SKM-1 (cell line): ENCODE data around the gene HCST.
"Not testable (repeated sequence)": the region's sequence is repeated elsewhere in the genome, so short reads cannot be mapped to it uniquely, and the experiment has no call there.

ENCODE experiments used
- DNase-seq: peaks from one replicate; lab custom pipeline; 2025; ENCODE audit not compliant: unreplicated experiment; lab: John Stamatoyannopoulos, UW

HCST gene

GRCh38 chr19:35901854-35902661 is at the start of gene HCST:
Gene HCST (plus strand): TSS chr19:35902529. CDS start chr19:35902594, 65 bp downstream.
- DNase-seq: peak; percentile 21

- no peak for DNase-seq
These were observed 49.1 kb upstream of the HCST start for GRCh38 chr19:35853038-35853756.

GRCh38 chr19:35856546-35857149 is 45.7 kb upstream of the HCST start, which contains the start of gene KIRREL2:
Gene KIRREL2 (plus strand): TSS chr19:35856911. CDS start chr19:35857120, 209 bp downstream.
- DNase-seq: no peak

GRCh38 chr19:35858311-35858710 is 44.0 kb upstream of the HCST start:
- no peak for DNase-seq

- DNase-seq: no peak
These were observed 42.9 kb upstream of the HCST start for GRCh38 chr19:35859414-35859813.

GRCh38 chr19:35860436-35860817 is 41.9 kb upstream of the HCST start:
- DNase-seq: no peak

GRCh38 chr19:35860818-35861639 is 41.3 kb upstream of the HCST start:
- no peak for DNase-seq

GRCh38 chr19:35861640-35862160 is 40.6 kb upstream of the HCST start:
- DNase-seq: no peak

GRCh38 chr19:35862528-35862927 is 39.8 kb upstream of the HCST start:
- no peak for DNase-seq

- DNase-seq: no peak
These were observed 39.3 kb upstream of the HCST start for GRCh38 chr19:35863018-35863417.

- no peak for DNase-seq
These were observed 34.0 kb upstream of the HCST start, which contains the start of gene APLP1 for GRCh38 chr19:35868172-35868822. Gene APLP1 (plus strand): TSS chr19:35868574. CDS start chr19:35868637, 63 bp downstream.

GRCh38 chr19:35868823-35869326 is 33.5 kb upstream of the HCST start:
- no peak for DNase-seq

GRCh38 chr19:35869327-35870123 is 32.8 kb upstream of the HCST start:
- no peak for DNase-seq

- not testable (repeated sequence) for DNase-seq
These were observed 32.1 kb upstream of the HCST start for GRCh38 chr19:35870124-35870736.

GRCh38 chr19:35870798-35871197 is 31.5 kb upstream of the HCST start:
- DNase-seq: no peak

GRCh38 chr19:35871611-35872010 is 30.7 kb upstream of the HCST start:
- DNase-seq: no peak

- no peak for DNase-seq
These were observed 30.1 kb upstream of the HCST start for GRCh38 chr19:35872180-35872579.

- no peak for DNase-seq
These were observed 27.9 kb upstream of the HCST start for GRCh38 chr19:35874392-35874930.
